Measurements from ENCODE around the gene AVL9. TPM values are rescaled to one million over a fixed set of nuclear protein-coding genes. Genes with fewer than 3 reads are reported as not detected.
A peak's percentile ranks its signal among the peaks of the same experiment; 100 is the strongest.

AVL9 gene
- total RNA-seq, 2 donors from 2014 or later, result 86.1 to 97.3 TPM

DNA sequence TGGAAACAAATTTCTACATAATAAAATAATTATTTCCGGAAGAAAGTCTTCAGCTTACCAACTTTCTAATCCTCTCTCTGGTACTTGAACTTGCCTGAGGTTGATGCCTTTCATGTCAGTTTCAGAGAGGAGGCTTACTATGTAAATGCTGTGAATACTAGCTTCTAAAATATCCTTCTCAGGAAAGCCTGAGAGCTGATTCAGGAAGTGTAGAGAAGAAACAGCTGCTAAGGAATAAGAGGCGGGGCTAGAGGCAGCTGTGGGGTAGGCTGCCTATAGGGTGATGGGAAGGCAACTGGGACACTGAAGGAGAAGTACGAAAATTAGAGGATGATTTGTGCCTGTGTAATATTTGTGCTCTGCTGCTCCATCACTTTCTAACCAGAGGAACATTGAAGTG lies 69.3 kb downstream of the AVL9 start:
- intact Hi-C loops (cut with DNase I), result no loop called here
- Histone ChIP-seq H3K4me3 (no peak overlapping the region), H3K36me3 (no peaks in the 10 kb centered on the region), H3K4me1 (no peaks in the 10 kb centered on the region), H3K27me3 (no peaks in the 10 kb centered on the region), H3K9ac (ENCODE audit: low read depth in 2 of 2, low read length in 2 of 2) (no peak overlapping the region), H3K27ac (no peak overlapping the region), H3K9me3 (no peaks in the 10 kb centered on the region)
- TF ChIP-seq, protein P1, sequence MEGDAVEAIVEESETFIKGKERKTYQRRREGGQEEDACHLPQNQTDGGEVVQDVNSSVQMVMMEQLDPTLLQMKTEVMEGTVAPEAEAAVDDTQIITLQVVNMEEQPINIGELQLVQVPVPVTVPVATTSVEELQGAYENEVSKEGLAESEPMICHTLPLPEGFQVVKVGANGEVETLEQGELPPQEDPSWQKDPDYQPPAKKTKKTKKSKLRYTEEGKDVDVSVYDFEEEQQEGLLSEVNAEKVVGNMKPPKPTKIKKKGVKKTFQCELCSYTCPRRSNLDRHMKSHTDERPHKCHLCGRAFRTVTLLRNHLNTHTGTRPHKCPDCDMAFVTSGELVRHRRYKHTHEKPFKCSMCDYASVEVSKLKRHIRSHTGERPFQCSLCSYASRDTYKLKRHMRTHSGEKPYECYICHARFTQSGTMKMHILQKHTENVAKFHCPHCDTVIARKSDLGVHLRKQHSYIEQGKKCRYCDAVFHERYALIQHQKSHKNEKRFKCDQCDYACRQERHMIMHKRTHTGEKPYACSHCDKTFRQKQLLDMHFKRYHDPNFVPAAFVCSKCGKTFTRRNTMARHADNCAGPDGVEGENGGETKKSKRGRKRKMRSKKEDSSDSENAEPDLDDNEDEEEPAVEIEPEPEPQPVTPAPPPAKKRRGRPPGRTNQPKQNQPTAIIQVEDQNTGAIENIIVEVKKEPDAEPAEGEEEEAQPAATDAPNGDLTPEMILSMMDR (IDR thresholded peaks at IDR 0.05), result no peak
- DNase-seq, result no peak

DNA sequence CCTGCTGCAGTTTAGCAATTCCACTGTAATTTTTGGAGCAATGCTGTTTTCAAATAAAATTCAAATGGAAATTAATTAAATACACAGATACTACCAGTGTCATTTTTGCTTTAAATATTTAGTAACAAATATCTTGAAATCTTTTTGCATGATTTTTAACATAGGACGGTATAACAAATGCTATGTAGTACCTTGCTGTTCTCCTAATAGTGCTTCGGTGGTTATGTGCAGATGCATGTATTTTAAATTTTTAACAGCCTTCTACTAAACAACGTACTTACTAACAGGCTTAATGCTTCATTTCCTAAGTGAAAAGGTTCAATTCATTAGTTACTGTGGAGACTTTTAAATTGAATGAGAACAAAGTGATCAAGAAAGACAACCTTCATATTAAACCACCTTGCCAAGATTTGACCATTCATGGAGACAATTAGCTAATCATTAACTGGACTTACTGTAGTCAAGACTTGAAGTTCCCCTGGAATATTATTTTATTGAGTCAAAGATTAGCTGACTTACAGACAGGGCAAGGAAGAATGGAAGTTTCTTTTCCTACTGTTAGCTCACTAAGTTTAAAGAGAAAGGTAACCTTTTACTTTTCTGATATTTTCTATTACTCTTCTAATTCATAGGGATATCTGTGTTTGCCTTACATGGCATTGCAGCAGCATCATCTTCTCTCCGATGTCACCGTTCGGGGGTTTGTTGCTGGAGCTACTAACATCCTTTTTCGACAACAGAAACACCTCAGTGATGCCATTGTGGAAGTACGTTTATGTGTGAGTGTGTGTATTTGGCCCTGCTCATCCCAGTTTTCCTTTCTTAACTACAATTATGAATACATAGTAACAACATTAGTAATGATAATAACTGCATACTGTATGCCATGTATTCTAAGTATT lies 74.3 kb downstream of the AVL9 start:
- intact Hi-C loops (cut with DNase I), result no loop called here
- Histone ChIP-seq H3K9ac (ENCODE audit: low read depth in 2 of 2, low read length in 2 of 2) (peak overlapping the region in 1 of 2 donors; percentile 28), H3K36me3 (peaks cover 4% of the 10 kb centered on the region), H3K4me1 (no peaks in the 10 kb centered on the region), H3K27me3 (no peaks in the 10 kb centered on the region), H3K9me3 (no peaks in the 10 kb centered on the region), H3K4me3 (no peak overlapping the region), H3K27ac (peak overlapping the region; percentile 15)
- no peak for DNase-seq
- TF ChIP-seq, protein P1 (IDR thresholded peaks at IDR 0.05), result no peak

DNA sequence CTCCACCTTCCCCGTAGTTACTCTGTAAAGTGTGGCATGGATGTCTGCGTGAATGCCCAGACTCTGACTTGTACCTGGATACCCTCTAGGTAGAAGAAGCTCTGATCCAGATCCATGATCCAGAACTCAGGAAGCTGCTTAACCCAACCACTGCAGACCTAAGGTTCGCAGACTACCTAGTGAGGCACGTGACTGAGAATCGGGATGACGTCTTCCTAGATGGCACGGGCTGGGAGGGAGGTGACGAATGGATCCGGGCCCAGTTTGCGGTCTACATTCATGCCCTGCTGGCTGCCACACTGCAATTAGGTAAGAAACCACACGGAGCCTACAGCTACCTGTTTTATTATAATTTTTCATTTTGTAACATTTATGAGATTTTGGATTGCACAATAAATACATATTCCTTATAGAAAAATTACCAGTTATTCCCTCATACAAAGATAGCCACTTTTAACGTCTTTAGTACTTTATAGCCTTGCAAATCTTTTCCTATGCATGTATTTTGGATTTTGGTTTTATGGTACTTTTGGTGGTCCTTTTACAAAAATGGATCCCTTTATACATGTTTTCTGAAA lies 77.9 kb downstream of the AVL9 start:
- Histone ChIP-seq H3K4me1 (no peaks in the 10 kb centered on the region), H3K27ac (no peak overlapping the region), H3K27me3 (no peaks in the 10 kb centered on the region), H3K4me3 (no peak overlapping the region), H3K36me3 (peaks cover 4% of the 10 kb centered on the region), H3K9me3 (no peaks in the 10 kb centered on the region), H3K9ac (ENCODE audit: low read depth in 2 of 2, low read length in 2 of 2) (no peak overlapping the region)
- DNase-seq, result no peak
- TF ChIP-seq, protein P1 (IDR thresholded peaks at IDR 0.05), result no peak
- intact Hi-C loops (cut with DNase I), result no loop called here

DNA sequence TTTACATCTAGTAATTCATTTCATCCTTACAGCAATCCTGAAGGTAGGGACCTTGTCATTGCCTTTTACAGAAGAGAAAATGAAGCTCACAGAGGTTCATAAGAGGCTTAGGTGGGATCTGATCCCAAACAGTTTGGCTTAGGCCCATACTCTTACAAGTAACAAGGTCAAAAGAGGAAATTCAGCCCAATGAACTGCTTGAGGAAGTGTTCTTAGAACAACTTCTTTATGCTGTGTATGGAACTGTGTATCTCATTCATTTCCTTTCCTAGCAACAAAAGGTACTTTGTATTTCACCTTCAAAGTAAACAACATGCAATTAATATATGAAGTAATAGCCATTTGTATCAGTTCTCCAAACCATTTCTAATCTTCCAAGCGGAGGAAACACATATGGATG lies 79.3 kb downstream of the AVL9 start:
- TF ChIP-seq, protein P1 (IDR thresholded peaks at IDR 0.05), result no peak
- Histone ChIP-seq H3K4me3 (no peak overlapping the region), H3K36me3 (peaks cover 4% of the 10 kb centered on the region), H3K9me3 (no peaks in the 10 kb centered on the region), H3K9ac (ENCODE audit: low read depth in 2 of 2, low read length in 2 of 2) (no peak overlapping the region), H3K27ac (no peak overlapping the region), H3K4me1 (no peaks in the 10 kb centered on the region), H3K27me3 (no peaks in the 10 kb centered on the region)
- intact Hi-C loops (cut with DNase I), result no loop called here
- DNase-seq, result no peak

DNA sequence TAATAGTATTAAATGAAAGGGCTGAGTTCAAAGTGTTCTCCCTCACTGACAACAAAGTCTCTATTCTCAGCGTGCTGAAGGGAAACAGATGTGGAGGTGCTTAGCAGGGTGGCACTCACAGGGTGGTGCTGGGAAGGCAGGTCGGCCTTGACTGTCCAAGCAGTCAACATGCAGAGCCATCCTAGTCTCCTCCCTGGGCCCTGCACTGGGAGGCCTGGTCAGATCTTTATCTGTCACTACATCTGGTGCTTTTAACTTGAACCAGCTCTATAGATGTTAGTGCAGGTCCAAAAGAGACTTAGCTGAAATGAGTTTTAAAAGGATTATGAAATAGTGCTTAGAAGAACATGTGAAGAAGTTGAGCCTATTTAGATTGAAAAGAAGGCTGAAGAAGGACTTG lies 82.1 kb downstream of the AVL9 start:
- intact Hi-C loops (cut with DNase I), result no loop called here
- Histone ChIP-seq H3K27me3 (no peaks in the 10 kb centered on the region), H3K9ac (ENCODE audit: low read depth in 2 of 2, low read length in 2 of 2) (no peak overlapping the region), H3K9me3 (no peaks in the 10 kb centered on the region), H3K4me3 (no peak overlapping the region), H3K36me3 (peaks cover 4% of the 10 kb centered on the region), H3K27ac (no peak overlapping the region), H3K4me1 (no peaks in the 10 kb centered on the region)
- no peak for DNase-seq
- TF ChIP-seq, protein P1 (IDR thresholded peaks at IDR 0.05), result no peak

All from colonic mucosa (tissue), 4 donors.